ENCODE results near the gene DPYD. TPM values are rescaled to one million over a fixed set of nuclear protein-coding genes. Genes with fewer than 3 reads are reported as not detected.

The DPYD gene
- total and polyA plus RNA-seq, 7 experiments from 2014 or later = 52.6 to 87.2 (median 57.4) TPM

DNA sequence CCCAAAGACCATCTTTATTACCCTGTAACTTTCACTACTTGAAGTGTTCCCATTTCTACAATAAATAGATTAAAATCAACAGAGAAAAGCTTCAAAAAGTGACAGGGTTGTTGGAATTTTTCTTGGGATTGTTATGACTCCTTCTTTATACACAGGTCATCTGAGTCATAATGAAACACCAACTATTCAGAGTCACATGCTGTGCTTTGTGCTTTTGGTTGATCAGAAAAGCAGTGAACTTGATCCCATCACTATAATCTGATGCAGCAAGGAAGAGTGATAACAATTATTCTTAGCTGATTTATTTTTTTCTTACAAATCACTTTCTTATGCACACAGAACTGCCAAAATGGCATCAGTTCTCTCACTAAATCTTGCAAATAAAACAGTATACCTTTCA is 776.3 kb downstream of the DPYD start:
- CTCF ChIA-PET = interaction anchor here (0.8 kb wide), 1 partner anchor 9 kb away, joined by 3 read pairs; no protein-coding TSS in a partner anchor
- no peak overlapping the region for H3K27ac Mint-ChIP-seq
- H3K9me3 Mint-ChIP-seq = no peaks in the 10 kb centered on the region
- Histone ChIP-seq H3K4me3 (ENCODE audit: low read length) (no peak overlapping the region), H3K4me1 (ENCODE audit: control insufficient read depth in 2 of 2, insufficient read depth in 2 of 2, low read length in 2 of 2) (no peaks in the 10 kb centered on the region), H3K27ac (ENCODE audit: low read depth, low read length) (no peak overlapping the region), H3K36me3 (ENCODE audit: control insufficient read depth in 2 of 3, insufficient read depth in 3 of 3, low read length in 3 of 3) (no peaks in the 10 kb centered on the region), H3K9me3 (ENCODE audit: control insufficient read depth in 2 of 3, low read length in 3 of 3) (no peaks in the 10 kb centered on the region), H3K27me3 (ENCODE audit: control insufficient read depth in 2 of 2, insufficient read depth in 2 of 2, low read length in 2 of 2) (no peaks in the 10 kb centered on the region)
- peaks cover 0 to 11% (median 7%) of the 10 kb centered on the region in 7 donors for H3K4me1 Mint-ChIP-seq
- H3K36me3 Mint-ChIP-seq = peaks cover 0 to 46% (median 29%) of the 10 kb centered on the region in 5 donors
- H3K27me3 Mint-ChIP-seq = no peaks in the 10 kb centered on the region
- POLR2A ChIA-PET = no interaction called here
- intact Hi-C loops (cut with micrococcal nuclease) = no loop called here
- ATAC-seq (no peak), DNase-seq (no peak)
- H3K4me3 Mint-ChIP-seq = no peak overlapping the region

DNA sequence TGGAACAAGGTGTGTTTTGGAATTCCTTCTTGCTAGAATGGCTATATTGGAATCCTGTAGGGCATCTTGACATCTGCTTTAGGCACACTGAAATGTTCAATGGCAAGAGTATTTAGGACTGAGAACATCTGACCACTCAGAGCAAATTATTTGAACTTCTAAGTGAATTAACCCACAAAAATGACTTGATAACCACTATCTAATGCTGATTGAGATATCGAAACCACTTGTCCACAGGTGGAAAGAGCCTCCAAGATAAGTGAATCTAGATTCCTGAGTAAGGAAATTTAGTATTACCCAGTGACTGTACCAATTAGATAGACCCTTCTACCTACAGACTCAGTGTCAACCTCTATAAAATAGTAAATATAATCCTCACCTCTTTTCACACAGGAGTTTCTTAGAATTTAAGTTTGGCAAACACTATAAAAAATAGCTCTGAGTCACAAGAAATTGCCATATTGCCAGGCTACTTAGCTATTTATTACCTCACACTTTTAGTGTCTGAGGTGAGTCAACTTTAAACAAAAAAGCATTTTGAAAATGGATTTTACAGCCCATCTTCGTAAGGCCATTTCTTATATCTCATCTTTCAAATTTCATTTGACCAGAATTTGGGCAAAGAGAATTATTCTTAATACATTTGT is 777.5 kb downstream of the DPYD start:
- no peaks in the 10 kb centered on the region for H3K9me3 ChIP-seq (ENCODE audit: control insufficient read depth in 2 of 3, low read length in 3 of 3)
- Mint-ChIP-seq H3K36me3 (peaks cover 0 to 42% (median 29%) of the 10 kb centered on the region in 5 donors), H3K27me3 (no peaks in the 10 kb centered on the region), H3K4me1 (peaks cover 0 to 18% (median 10%) of the 10 kb centered on the region in 7 donors), H3K4me3 (no peak overlapping the region), H3K9me3 (no peaks in the 10 kb centered on the region), H3K27ac (no peak overlapping the region)
- no peaks in the 10 kb centered on the region for H3K27me3 ChIP-seq (ENCODE audit: control insufficient read depth in 2 of 2, insufficient read depth in 2 of 2, low read length in 2 of 2)
- ATAC-seq (no peak), DNase-seq (no peak)
- ChIA-PET POLR2A (no interaction called here), CTCF (no interaction called here)
- intact Hi-C loops (cut with micrococcal nuclease) = no loop called here
- no peaks in the 10 kb centered on the region for H3K36me3 ChIP-seq (ENCODE audit: control insufficient read depth in 2 of 3, insufficient read depth in 3 of 3, low read length in 3 of 3)
- no peak overlapping the region for H3K27ac ChIP-seq (ENCODE audit: low read depth, low read length)
- no peaks in the 10 kb centered on the region for H3K4me1 ChIP-seq (ENCODE audit: control insufficient read depth in 2 of 2, insufficient read depth in 2 of 2, low read length in 2 of 2)
- H3K4me3 ChIP-seq (ENCODE audit: low read length) = no peak overlapping the region

DNA sequence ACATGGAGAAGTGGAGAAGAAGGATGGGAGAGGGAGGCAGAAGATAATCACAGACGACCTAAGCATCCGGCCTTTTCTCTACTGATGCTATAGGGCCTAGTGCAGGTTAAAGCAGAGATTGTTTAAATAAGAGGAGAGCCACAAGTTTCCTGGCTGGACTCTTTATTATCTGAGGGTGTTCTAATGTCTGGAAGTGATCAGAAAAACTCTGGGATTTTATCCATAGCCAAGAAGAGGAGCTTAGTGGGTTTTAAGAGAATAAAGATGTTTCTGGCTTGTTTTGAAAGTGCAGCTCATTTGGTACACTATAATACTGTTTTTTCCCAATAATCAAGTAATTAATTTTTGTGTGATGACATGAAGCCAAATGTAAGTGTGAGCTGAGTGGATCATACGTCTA is 780.2 kb downstream of the DPYD start:
- H3K27ac Mint-ChIP-seq = no peak overlapping the region

DNA sequence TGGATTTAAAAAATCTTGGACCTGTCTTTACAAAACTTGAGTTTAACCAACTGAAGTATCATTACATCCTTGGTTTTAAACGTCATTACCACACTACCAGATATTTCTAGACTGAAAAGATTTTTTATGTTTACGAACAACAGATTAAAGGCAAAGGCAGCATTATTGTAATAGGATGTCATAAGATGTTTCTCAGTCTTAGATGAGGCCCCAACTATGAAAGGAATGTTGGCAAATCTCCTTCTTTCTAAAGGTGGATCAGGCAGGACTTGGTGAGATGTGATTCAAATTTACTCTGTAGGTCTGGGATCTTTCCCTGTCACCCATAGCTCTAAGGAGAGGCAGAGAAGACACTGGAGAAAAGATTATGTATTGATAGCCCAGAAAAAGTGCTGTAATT is 781.3 kb downstream of the DPYD start:
- intact Hi-C loops (cut with micrococcal nuclease) = no loop called here
- peaks cover 0 to 21% (median 10%) of the 10 kb centered on the region in 7 donors for H3K4me1 Mint-ChIP-seq
- no peaks in the 10 kb centered on the region for H3K9me3 Mint-ChIP-seq

More for the DNA sequence above, 780.2 kb downstream of the DPYD start:
- Mint-ChIP-seq H3K4me3 (no peak overlapping the region), H3K4me1 (peaks cover 0 to 21% (median 10%) of the 10 kb centered on the region in 7 donors), H3K9me3 (no peaks in the 10 kb centered on the region), H3K27me3 (no peaks in the 10 kb centered on the region), H3K36me3 (peaks cover 0 to 38% (median 15%) of the 10 kb centered on the region in 5 donors)
- no peaks in the 10 kb centered on the region for H3K36me3 ChIP-seq (ENCODE audit: control insufficient read depth in 2 of 3, insufficient read depth in 3 of 3, low read length in 3 of 3)
- no peak for DNase-seq
- CTCF ChIA-PET = interaction anchor here (0.6 kb wide), 1 partner anchor 46 kb away, joined by 3 read pairs; no protein-coding TSS in a partner anchor
- no peak overlapping the region for H3K4me3 ChIP-seq (ENCODE audit: low read length)
- H3K27me3 ChIP-seq (ENCODE audit: control insufficient read depth in 2 of 2, insufficient read depth in 2 of 2, low read length in 2 of 2) = no peaks in the 10 kb centered on the region
- no peak overlapping the region for H3K27ac ChIP-seq (ENCODE audit: low read depth, low read length)
- intact Hi-C loops (cut with micrococcal nuclease) = no loop called here
- POLR2A ChIA-PET = no interaction called here
- no peaks in the 10 kb centered on the region for H3K4me1 ChIP-seq (ENCODE audit: control insufficient read depth in 2 of 2, insufficient read depth in 2 of 2, low read length in 2 of 2)
- ATAC-seq = no peak
- H3K9me3 ChIP-seq (ENCODE audit: control insufficient read depth in 2 of 3, low read length in 3 of 3) = no peaks in the 10 kb centered on the region

DNA sequence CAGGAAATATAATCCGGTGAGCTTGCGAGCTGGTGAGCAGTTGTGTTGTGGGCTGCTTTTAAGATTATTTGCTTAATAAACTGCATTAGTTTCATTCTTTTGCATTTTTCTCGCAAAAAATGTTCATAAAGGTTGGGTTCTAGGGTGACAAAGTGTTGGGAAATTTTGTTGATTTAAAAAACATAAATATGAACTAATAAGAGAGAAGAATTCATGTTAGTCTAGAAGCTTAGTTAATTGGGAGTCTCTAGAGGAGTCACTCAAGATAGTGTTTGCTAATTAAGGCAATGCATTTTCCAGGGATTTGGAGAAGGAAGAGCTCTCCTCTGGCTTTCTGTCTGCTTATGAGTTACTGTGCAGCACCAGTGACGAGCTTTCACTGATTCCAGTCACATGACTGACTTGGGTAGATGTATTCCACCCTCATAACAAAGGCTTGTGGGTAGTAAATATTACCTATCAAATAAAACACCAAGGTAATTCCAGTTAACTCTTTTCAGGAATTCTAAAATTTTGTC is 782.3 kb downstream of the DPYD start:
- H3K27ac ChIP-seq (ENCODE audit: low read depth, low read length) = no peak overlapping the region
- H3K27me3 ChIP-seq (ENCODE audit: control insufficient read depth in 2 of 2, insufficient read depth in 2 of 2, low read length in 2 of 2) = no peaks in the 10 kb centered on the region
- no peaks in the 10 kb centered on the region for H3K4me1 ChIP-seq (ENCODE audit: control insufficient read depth in 2 of 2, insufficient read depth in 2 of 2, low read length in 2 of 2)
- intact Hi-C loops (cut with micrococcal nuclease) = loop anchor here (1.0 kb wide), 1 partner anchor 913 kb away; no protein-coding TSS in a partner anchor
- ATAC-seq = no peak
- H3K36me3 Mint-ChIP-seq = peaks cover 2 to 37% (median 16%) of the 10 kb centered on the region in 5 donors
- peaks cover 0 to 21% (median 10%) of the 10 kb centered on the region in 7 donors for H3K4me1 Mint-ChIP-seq
- ChIA-PET CTCF (interaction anchor here (0.5 to 0.7 kb wide), 2 partner anchors 669 to 915 kb away, joined by 3 read pairs; no protein-coding TSS in a partner anchor), POLR2A (no interaction called here)
- H3K27me3 Mint-ChIP-seq = no peaks in the 10 kb centered on the region
- no peaks in the 10 kb centered on the region for H3K9me3 Mint-ChIP-seq
- no peaks in the 10 kb centered on the region for H3K9me3 ChIP-seq (ENCODE audit: control insufficient read depth in 2 of 3, low read length in 3 of 3)
- H3K27ac Mint-ChIP-seq = no peak overlapping the region
- no peak overlapping the region for H3K4me3 ChIP-seq (ENCODE audit: low read length)
- DNase-seq = no peak
- peak overlapping the region in 1 of 10 donors; percentile 32 for H3K4me3 Mint-ChIP-seq
- no peaks in the 10 kb centered on the region for H3K36me3 ChIP-seq (ENCODE audit: control insufficient read depth in 2 of 3, insufficient read depth in 3 of 3, low read length in 3 of 3)

More for the DNA sequence above, 781.3 kb downstream of the DPYD start:
- H3K36me3 ChIP-seq (ENCODE audit: control insufficient read depth in 2 of 3, insufficient read depth in 3 of 3, low read length in 3 of 3) = no peaks in the 10 kb centered on the region
- Mint-ChIP-seq H3K27ac (no peak overlapping the region), H3K4me3 (no peak overlapping the region), H3K27me3 (no peaks in the 10 kb centered on the region), H3K36me3 (peaks cover 0 to 37% (median 16%) of the 10 kb centered on the region in 5 donors)
- no peak overlapping the region for H3K4me3 ChIP-seq (ENCODE audit: low read length)
- no peak for DNase-seq
- no peaks in the 10 kb centered on the region for H3K27me3 ChIP-seq (ENCODE audit: control insufficient read depth in 2 of 2, insufficient read depth in 2 of 2, low read length in 2 of 2)
- H3K9me3 ChIP-seq (ENCODE audit: control insufficient read depth in 2 of 3, low read length in 3 of 3) = no peaks in the 10 kb centered on the region
- no peak overlapping the region for H3K27ac ChIP-seq (ENCODE audit: low read depth, low read length)
- ChIA-PET POLR2A (no interaction called here), CTCF (no interaction called here)
- ATAC-seq = no peak
- no peaks in the 10 kb centered on the region for H3K4me1 ChIP-seq (ENCODE audit: control insufficient read depth in 2 of 2, insufficient read depth in 2 of 2, low read length in 2 of 2)

DNA sequence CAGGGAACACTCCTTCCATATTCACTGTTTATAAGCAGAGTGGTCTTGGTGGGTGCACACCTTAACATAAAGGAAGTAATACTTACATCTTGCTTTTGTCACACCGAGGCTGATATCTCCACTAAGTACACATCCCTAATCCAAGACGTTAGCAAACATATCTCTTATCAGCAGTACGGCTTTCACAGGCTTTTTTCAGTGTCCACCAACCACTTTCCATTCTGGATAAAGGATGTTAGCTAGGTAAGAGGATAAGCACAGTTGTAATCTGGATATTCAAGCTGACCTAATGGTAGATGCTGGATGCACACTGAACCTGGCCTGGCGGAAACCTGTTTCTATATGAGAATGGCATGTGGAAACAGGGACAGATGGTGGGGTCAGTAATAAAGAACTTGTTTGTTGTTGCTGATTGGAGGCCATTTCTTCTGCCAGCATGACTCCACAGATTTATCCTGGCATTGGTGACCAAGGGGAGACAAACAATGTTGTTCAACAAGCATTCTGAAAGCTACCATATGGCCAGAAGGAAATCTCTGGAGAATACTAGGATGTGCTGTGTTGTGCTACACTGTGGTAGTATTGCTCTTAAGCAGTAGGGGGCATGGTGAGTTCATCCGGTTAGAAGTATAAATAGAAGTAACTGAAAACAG is 782.8 kb downstream of the DPYD start:
- peaks cover 0 to 21% (median 10%) of the 10 kb centered on the region in 7 donors for H3K4me1 Mint-ChIP-seq
- ChIA-PET POLR2A (no interaction called here), CTCF (interaction anchor here (0.5 kb wide), 1 partner anchor 669 kb away, joined by 3 read pairs; no protein-coding TSS in a partner anchor)
- H3K9me3 Mint-ChIP-seq = no peaks in the 10 kb centered on the region
- H3K4me3 ChIP-seq (ENCODE audit: low read length) = no peak overlapping the region
- H3K27me3 ChIP-seq (ENCODE audit: control insufficient read depth in 2 of 2, insufficient read depth in 2 of 2, low read length in 2 of 2) = no peaks in the 10 kb centered on the region
- no peak overlapping the region for H3K27ac Mint-ChIP-seq
- H3K27ac ChIP-seq (ENCODE audit: low read depth, low read length) = no peak overlapping the region
- peak; percentile 76 for ATAC-seq
- no peak overlapping the region for H3K4me3 Mint-ChIP-seq
- DNase-seq = peak in 5 of 9 donors; percentile 5 to 13 (median 9)
- intact Hi-C loops (cut with micrococcal nuclease) = loop anchor here (1.0 kb wide), 1 partner anchor 913 kb away; no protein-coding TSS in a partner anchor
- no peaks in the 10 kb centered on the region for H3K36me3 ChIP-seq (ENCODE audit: control insufficient read depth in 2 of 3, insufficient read depth in 3 of 3, low read length in 3 of 3)
- peaks cover 2 to 37% (median 16%) of the 10 kb centered on the region in 5 donors for H3K36me3 Mint-ChIP-seq
- H3K27me3 Mint-ChIP-seq = no peaks in the 10 kb centered on the region
- no peaks in the 10 kb centered on the region for H3K4me1 ChIP-seq (ENCODE audit: control insufficient read depth in 2 of 2, insufficient read depth in 2 of 2, low read length in 2 of 2)
- H3K9me3 ChIP-seq (ENCODE audit: control insufficient read depth in 2 of 3, low read length in 3 of 3) = no peaks in the 10 kb centered on the region
